GM18868 (cell line): ENCODE measurements around the gene PRKAR2A.

Experiments used
- ATAC-seq: cut with Tn5 transposase; IDR thresholded peaks from one replicate; pipeline ENCODE4 v1.9.1; 2021; ENCODE audit warnings: mild to moderate bottlenecking, moderate library complexity; ENCODE audit not compliant: unreplicated experiment

Gene PRKAR2A

DNA sequence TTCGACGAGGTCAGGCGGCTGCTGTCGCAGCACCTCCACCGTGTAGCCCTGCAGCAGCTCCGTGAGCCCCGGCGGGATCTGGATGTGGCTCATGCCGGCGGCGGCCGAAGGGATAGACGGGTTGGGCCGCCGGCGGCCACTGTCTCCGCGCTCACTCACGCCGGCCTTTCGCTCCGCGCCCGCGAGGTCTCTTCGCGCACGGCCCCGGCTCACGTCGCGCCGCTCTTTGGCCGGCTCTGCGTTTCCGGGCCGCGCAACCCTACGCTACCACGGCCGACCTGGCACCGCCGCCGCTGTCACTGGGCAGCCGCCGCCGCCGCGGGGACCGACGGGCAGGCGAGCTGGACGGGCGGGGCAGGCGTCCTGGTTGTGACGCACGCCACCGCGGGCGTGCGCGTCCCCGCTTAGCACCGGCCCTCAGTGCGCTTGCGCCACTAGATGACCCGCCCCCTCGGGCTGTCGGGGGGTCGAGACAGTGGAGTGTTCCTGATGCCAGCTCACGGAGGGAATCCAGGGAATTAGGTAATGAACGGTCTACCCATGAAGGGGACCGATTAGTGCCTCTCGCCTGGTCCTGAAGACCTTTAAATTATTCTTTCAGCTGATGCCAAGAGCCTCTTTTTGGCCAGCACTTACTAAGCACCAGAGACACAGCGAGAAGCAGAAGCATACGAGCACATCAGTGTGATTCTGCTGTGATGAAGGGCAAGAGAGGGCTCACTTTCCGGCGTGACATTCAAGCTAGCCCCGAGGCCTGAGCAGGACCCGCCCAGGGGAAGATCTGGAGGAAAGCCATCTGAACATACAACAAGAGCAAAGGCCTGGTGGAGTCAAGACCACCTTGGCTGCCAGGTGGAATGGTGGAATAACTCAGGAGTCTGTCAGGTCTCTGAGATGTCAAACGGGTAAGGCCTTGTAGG is at the start of gene PRKAR2A:
Gene PRKAR2A, minus strand, starts transcription at position 371 of the 920 bp plus-strand sequence. Its CDS starts 278 bp downstream, at position 93.
- peak; percentile 90 for ATAC-seq

DNA sequence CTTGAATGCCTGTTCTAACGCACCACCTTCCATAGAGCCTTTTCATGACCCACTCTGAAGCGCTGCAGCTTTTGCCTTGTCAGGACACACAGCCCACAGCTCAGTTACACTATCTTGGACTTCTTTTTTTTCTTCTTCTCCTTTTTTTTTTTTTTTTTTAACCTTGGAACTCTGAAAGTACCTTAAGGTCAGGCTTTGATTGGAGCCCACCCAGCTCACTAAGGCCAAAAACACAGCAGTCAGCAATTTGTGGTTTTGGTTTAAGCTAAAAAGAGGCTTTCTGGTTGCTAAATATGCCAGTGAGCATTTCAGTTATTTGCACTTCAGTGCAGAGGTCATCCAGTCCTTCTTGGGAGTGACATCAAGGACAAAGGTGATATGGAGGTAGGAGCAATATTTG is 49.3 kb upstream of the PRKAR2A start:
- no peak for ATAC-seq

DNA sequence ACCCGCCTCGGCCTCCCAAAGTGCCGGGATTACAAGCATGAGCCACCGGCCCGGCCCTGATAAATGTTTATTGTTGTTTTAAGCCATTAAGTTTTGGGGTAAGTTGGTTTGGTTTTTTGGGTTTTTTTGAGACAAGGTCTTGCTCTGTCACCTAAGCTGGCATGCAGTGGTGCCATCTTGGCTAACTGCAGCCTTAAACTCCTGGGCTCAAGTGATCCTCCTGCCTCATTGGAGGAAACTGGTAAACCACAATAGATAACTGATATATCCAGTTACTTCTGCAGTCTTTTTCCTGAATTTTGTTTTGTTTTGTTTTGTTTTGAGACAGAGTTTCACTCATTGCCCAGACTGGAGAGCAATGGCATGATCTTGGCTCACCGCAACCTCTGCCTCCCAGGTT is 46.8 kb upstream of the PRKAR2A start:
- no peak for ATAC-seq

DNA sequence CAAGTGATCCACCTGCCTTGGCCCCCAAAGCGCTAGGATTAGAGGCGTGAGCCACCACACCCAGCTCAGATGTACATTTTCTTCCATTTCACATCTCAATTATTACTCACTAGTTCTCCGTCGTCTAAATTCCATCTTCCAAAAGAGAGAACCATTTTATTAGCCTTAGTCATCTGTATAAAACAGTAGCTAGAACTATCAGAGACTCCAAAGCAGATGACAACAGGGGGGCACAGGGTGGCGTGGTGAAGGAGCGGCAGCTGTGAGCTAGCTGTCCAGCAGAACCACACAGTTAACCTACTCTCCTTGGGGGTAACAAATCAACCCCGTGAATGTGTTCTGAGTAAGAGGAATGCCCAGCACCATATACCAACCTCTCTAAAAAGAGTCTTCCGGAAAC is 43.9 kb upstream of the PRKAR2A start:
- no peak for ATAC-seq

DNA sequence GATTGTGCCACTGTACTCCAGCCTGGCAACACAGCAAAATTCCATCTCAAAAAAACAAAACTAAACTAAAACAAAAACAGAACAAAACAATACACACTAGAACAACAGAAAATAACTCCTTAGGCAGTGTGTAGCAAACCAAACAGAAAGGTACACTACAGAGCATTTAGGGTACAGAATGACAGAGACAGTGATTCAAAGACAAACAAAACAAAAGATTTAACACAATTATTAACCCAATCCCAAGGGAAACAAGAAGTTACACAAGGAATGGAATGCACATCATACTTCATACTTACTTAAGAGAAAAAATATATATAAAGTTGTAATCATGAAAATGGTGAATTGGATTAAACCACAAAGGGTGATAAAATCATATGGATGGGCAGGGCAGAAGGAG is 38.1 kb upstream of the PRKAR2A start:
- ATAC-seq, result no peak

- ATAC-seq, result no peak
Measured at GRCh38 chr3:48881652-48882114, 34.0 kb upstream of the PRKAR2A start.

DNA sequence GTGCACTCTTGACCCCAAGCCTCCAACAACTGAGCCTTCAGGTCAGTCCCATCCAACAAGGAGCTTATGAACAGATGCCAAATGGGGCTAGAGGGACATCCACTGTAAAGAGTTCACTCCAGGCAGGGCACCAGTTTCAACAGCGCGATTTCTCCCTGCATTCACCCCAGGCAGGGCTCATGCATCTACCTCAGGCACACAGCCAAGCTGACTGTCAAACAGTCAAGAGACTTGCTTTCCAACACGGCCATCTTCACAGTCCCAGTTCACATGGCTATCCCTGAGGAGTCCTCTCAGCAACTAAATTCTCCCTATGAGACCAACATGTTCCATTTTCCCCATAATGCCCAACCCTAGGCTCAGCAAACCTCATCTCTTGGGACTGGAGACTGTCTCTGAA is 33.3 kb upstream of the PRKAR2A start:
- no peak for ATAC-seq

DNA sequence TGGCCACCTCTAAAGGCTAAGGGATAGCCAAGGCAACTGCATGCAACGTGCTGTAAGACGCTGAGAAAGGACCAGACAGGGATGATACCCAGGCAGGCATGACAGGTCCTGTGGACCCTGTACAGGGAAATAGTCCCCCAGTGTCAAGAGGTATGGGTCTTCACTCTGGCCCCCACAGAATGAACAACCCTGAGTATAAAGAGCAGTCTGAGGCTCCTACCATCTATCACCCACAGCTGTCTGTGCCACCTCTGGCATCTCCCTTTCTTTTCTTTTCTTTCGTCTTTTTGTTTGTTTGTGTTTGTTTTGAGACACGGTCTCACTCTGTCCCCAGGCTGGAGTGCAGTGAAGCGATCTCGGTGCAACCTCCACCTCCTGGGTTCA is 32.3 kb upstream of the PRKAR2A start:
- ATAC-seq, result no peak

DNA sequence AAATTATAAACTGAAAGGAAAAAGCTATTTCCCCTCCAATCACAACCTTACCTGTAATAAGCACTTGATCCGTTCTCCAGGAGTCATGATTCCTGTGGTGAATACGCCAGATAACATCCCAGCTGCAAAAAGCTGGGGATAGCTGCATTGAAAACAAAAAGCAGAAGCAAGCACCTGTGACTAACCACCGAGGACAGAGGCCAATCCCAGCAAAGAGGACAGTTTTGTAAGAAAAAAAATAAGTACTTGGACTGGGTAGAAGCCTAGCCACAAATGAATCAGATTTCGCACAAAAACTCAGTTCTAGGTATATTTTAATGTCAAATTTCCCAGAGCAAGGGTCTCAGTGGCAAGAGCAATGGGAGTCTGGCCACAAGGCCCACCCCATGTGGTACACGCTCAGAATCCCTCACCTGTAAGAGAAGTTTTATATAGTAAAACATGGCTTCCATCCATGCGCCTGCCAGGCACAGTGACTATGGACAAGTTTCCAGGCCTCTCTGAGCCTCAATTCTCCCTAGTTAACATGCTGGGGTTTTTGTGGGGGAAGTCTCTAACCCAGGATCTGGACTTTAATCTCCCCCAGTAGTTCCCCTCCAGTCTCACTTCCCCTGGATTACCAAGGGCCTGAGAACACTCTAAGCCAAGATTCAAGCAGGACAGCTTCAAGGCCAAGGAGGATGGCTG is 31.8 kb upstream of the PRKAR2A start:
- ATAC-seq, result no peak

- no peak for ATAC-seq
Measured at GRCh38 chr3:48877671-48878070, 30.0 kb upstream of the PRKAR2A start.

- no peak for ATAC-seq
Measured at GRCh38 chr3:48863122-48863521, 15.4 kb upstream of the PRKAR2A start.

DNA sequence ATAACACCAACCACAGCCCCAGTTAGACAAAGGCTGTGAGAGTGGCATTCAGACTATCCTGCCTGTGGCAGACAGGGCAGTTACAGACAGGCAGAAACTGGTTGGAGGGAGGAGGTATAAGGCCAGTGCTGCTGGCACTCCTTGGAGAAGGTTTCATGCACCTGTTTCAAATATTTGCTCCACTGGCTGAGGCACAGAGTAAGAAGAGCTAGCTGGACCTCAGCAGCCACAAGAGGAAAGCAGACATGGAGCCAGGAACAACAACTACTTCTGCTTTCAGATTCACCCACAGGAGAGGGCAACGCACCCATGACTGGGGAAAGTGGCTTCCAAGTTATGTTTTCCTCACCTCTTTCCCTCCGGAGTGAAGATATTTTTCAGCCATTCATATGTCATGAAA is 11.5 kb upstream of the PRKAR2A start:
- ATAC-seq, result no peak

DNA sequence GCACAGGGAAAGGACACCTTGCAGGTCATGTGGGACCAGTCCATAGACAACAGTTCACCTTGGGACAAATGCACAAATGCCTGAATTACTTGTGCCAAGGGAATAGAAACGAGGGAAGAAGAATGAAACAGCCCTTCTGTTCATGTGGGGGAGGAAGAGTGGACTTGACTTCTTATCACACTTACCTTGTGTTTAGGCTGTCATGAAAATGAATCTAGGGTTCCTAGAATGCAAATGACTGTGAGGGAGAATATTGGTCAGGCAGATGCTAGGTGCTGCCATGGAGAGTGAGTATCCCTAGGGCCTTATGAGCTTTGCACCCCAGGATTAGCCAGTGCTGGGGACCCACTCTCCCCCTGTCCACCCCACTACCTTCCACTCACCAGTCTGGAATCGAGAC is 11.0 kb upstream of the PRKAR2A start:
- ATAC-seq, result no peak

- ATAC-seq, result no peak
Measured at GRCh38 chr3:48857641-48858040, 10.0 kb upstream of the PRKAR2A start.

GRCh38 chr3:48856469-48856868 is 8.8 kb upstream of the PRKAR2A start:
- ATAC-seq, result no peak

DNA sequence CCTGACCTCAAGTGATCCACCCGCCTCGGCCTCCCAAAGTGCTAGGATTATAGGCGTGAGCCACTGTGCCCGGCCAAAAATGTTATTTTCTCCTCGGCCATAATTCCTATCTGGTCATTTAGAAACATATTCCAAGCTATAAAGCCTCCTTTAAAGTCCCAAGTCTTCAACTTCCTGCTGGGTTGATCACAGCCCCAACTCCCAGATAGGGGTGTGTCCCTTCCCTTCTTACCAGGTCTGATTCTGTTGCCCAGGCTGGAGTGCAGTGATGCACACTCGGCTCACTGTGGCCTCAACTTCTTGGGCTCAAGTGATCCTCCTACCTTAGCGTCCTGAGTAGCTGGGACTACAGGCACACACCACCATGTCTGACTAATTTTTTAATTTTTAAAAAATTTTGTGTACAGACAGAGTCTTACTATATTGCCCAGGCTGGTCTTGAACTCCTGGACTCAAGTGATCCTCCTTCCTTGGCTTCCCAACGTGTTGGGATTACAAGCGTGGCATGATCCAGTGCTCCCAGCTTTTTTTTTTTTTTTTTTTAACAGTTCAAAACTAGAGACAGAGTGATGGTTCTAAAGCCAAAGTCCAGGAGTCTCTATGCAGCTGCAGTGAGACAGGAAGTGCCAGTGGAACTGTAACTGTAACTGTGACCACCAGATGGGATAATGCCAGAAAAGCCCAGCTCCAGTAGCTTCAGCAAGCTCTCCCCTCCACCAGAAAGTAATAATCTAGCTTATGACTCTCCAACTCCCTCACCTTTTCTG is 8.2 kb upstream of the PRKAR2A start:
- no peak for ATAC-seq

DNA sequence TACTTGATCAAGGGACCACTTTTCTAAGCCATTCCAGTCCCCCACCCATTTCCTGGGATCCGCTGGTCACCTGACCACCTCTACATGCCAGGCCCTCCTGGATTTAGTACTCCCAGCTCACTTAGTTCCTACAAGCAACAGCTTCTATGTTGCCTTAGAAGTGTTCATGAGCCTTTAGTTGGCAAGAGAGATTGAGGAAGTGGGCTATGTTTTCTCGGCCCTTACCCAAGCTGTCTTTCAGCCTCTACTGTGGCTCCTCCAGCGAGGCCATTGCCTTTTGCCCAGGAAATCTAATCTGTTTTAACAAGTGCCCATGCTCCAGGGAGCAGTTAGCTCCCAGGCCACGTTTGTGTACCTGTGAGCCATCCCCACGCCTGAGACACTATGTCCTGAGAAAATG is 4.5 kb upstream of the PRKAR2A start:
- no peak for ATAC-seq

GRCh38 chr3:48851407-48851806 is 3.7 kb upstream of the PRKAR2A start:
- no peak for ATAC-seq

DNA sequence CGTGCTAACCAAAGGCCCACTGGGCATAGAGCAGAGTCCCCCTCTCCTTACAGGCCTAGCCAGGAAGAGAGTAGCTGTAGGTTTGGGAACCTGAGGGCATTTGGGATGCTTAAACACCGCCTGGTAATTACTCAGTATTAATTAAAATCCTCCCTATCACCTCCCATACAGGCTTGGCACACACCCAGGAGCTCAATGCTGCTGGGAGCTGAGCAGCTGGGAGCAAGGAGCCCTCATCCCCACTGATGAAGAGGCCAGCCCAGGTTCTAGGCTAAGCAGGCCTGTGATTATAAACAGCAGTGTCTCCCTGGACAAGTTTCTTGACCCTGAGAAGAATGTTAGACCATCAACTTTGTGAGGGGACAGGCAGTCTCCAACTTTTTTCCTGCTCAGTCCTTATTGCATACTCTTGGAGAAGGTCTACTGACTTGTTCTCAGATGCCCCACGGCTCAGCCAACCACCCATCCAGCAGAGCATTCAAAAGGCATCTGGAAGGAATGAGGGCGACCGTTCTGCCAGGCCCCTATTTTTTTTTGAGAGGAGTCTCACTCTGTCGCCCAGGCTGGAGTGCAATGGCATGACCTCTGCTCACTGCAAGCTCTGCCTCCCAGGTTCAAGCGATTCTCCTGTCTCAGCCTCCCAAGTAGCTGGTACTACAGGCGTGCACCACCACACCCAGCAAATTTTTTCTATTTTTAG is 1.3 kb upstream of the PRKAR2A start:
- ATAC-seq, result no peak

- peak; percentile 6 for ATAC-seq
Measured at GRCh38 chr3:48847053-48847503, 596 bp downstream of the PRKAR2A start.

DNA sequence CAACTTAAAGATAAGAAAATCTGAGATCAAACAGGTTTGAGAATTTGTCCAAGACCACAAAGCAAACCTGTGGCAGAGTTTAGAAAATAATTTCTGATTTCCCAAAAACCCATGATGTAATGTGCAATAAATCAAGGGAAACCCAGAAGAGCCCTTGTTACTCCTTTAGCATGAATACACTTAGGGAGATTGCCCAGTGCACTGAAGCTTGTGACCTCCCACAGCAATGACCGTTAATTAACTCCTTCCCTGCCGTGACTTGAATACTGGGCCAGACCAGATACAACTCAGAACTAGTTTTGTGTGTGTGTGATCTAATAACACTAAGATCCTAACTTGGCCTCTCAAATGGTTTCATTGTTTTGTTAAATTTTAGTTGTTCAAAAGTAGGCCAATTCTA is 2.5 kb downstream of the PRKAR2A start:
- no peak for ATAC-seq
